Measurements from ENCODE around the gene NBAS. TPM values are rescaled to one million over a fixed set of nuclear protein-coding genes. Genes with fewer than 3 reads are reported as not detected.

The NBAS gene
- polyA plus RNA-seq, 1 donor (not counting 4 experiments of a cell fraction or from before 2014, with no cell fraction given) = 27.9 TPM

- H3K27ac ChIP-seq (ENCODE audit: control insufficient read depth, insufficient read depth, low read length) = no peak overlapping the region
- H3K9ac ChIP-seq (ENCODE audit: control insufficient read depth, extremely low read depth, insufficient read depth, low read length) = no peak overlapping the region
- peaks cover 20% of the 10 kb centered on the region for H3K4me1 ChIP-seq (ENCODE audit: control insufficient read depth, extremely low read depth, insufficient read depth, low read length)
- TF ChIP-seq EZH2 (IDR thresholded peaks at IDR 0.05; ENCODE audit: low read length) = no peak
- H3K27me3 ChIP-seq (ENCODE audit: control insufficient read depth, extremely low read depth, insufficient read depth, low read length) = no peaks in the 10 kb centered on the region
- no peak overlapping the region for H2AFZ ChIP-seq (ENCODE audit: control insufficient read depth, low read length)
- H3K4me2 ChIP-seq (ENCODE audit: control insufficient read depth, extremely low read depth, insufficient read depth, low read depth, low read length) = peak overlapping the region; percentile 25
- H3K36me3 ChIP-seq (ENCODE audit: control insufficient read depth in 2 of 2, extremely low read depth in 1 of 2, insufficient read depth in 2 of 2, low read length in 2 of 2) = peaks cover 3 to 4% of the 10 kb centered on the region in 2 experiments
- H3K9me3 ChIP-seq (ENCODE audit: control insufficient read depth, low read depth, low read length) = no peaks in the 10 kb centered on the region
- dilution Hi-C loops (cut with MboI; ENCODE audit: extremely low pct_ligation_motif_present, low sequenced_read_pairs) = no loop called here
- H3K9me1 ChIP-seq (ENCODE audit: control insufficient read depth, extremely low read depth, insufficient read depth, low read length) = no peaks in the 10 kb centered on the region
- no peak overlapping the region for H3K4me3 ChIP-seq (ENCODE audit: control insufficient read depth in 2 of 3, extremely low read depth in 1 of 3, insufficient read depth in 2 of 3, low read depth in 1 of 3, low read length in 3 of 3)
- H4K20me1 ChIP-seq (ENCODE audit: control insufficient read depth, extremely low read depth, insufficient read depth, low read length) = no peaks in the 10 kb centered on the region
- no peaks in the 10 kb centered on the region for H3K79me2 ChIP-seq (ENCODE audit: control insufficient read depth, insufficient read depth, low read length)
- no peak for DNase-seq (ENCODE audit: low read depth, low spot score)
- FAIRE-seq = no peak
Measured at GRCh38 chr2:15359716-15360531, 201.2 kb downstream of the NBAS start.

GRCh38 chr2:15357922-15358321 is 203.2 kb downstream of the NBAS start:
- DNase-seq (ENCODE audit: low read depth, low spot score) = no peak
- Histone ChIP-seq H3K4me3 (ENCODE audit: control insufficient read depth in 2 of 3, extremely low read depth in 1 of 3, insufficient read depth in 2 of 3, low read depth in 1 of 3, low read length in 3 of 3) (no peak overlapping the region), H3K79me2 (ENCODE audit: control insufficient read depth, insufficient read depth, low read length) (no peaks in the 10 kb centered on the region), H3K4me1 (ENCODE audit: control insufficient read depth, extremely low read depth, insufficient read depth, low read length) (peaks cover 13% of the 10 kb centered on the region), H3K36me3 (ENCODE audit: control insufficient read depth in 2 of 2, extremely low read depth in 1 of 2, insufficient read depth in 2 of 2, low read length in 2 of 2) (peaks cover 3 to 4% of the 10 kb centered on the region in 2 experiments), H3K9me3 (ENCODE audit: control insufficient read depth, low read depth, low read length) (no peaks in the 10 kb centered on the region), H2AFZ (ENCODE audit: control insufficient read depth, low read length) (no peak overlapping the region), H3K9me1 (ENCODE audit: control insufficient read depth, extremely low read depth, insufficient read depth, low read length) (no peaks in the 10 kb centered on the region), H3K27me3 (ENCODE audit: control insufficient read depth, extremely low read depth, insufficient read depth, low read length) (no peaks in the 10 kb centered on the region), H4K20me1 (ENCODE audit: control insufficient read depth, extremely low read depth, insufficient read depth, low read length) (no peaks in the 10 kb centered on the region), H3K9ac (ENCODE audit: control insufficient read depth, extremely low read depth, insufficient read depth, low read length) (no peak overlapping the region), H3K4me2 (ENCODE audit: control insufficient read depth, extremely low read depth, insufficient read depth, low read depth, low read length) (no peak overlapping the region), H3K27ac (ENCODE audit: control insufficient read depth, insufficient read depth, low read length) (no peak overlapping the region)
- FAIRE-seq = no peak
- TF ChIP-seq EZH2 (IDR thresholded peaks at IDR 0.05; ENCODE audit: low read length) (no peak), CTCF (optimal IDR thresholded peaks at IDR 0.05 in 1 of 3, IDR thresholded peaks at IDR 0.05 in 1 of 3, conservative IDR thresholded peaks at IDR 0.05 in 1 of 3; ENCODE audit: extremely low read depth in 1 of 3, insufficient read depth in 2 of 3, low read length in 3 of 3) (no peak)
- dilution Hi-C loops (cut with MboI; ENCODE audit: extremely low pct_ligation_motif_present, low sequenced_read_pairs) = no loop called here

All from keratinocyte (primary cell).